Measurements from ENCODE around the gene RAB6B.

Gene RAB6B

DNA sequence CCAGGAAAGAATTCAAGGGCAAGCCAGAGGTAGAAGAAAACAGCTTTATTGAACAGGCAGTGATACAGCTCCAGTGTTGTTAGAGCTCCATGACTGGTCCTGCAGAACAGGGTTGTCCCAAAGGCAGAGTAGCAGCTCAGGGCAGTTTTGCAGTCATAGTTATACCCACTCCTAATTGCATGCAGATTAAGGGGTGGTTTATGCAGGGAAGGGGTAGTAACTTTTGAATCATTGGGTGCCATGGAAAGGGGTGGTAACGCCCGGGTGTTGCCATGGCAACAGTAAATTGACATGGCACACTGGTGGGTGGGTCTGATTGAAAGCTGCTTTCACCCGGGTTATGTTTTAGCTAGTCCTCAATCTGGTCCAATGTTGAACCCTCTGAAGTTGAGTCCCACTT lies 9.7 kb upstream of the RAB6B start:
- H3K9ac ChIP-seq (ENCODE audit: low read length) = no peak overlapping the region
- no peak overlapping the region for H2AFZ ChIP-seq (ENCODE audit: low read depth, low read length)
- H3K27me3 ChIP-seq (ENCODE audit: low read depth, low read length) = peaks cover 9% of the 10 kb centered on the region; the same call in 1 of the 2 replicates
- H3K36me3 ChIP-seq (replicated peaks; ENCODE audit: low read depth, low read length) = no peaks in the 10 kb centered on the region
- H3K4me2 ChIP-seq (ENCODE audit: low read length) = no peak overlapping the region
- TF ChIP-seq EZH2phosphoT487 (IDR thresholded peaks at IDR 0.05; ENCODE audit: low read depth) = no peak
- TF ChIP-seq, protein P1, sequence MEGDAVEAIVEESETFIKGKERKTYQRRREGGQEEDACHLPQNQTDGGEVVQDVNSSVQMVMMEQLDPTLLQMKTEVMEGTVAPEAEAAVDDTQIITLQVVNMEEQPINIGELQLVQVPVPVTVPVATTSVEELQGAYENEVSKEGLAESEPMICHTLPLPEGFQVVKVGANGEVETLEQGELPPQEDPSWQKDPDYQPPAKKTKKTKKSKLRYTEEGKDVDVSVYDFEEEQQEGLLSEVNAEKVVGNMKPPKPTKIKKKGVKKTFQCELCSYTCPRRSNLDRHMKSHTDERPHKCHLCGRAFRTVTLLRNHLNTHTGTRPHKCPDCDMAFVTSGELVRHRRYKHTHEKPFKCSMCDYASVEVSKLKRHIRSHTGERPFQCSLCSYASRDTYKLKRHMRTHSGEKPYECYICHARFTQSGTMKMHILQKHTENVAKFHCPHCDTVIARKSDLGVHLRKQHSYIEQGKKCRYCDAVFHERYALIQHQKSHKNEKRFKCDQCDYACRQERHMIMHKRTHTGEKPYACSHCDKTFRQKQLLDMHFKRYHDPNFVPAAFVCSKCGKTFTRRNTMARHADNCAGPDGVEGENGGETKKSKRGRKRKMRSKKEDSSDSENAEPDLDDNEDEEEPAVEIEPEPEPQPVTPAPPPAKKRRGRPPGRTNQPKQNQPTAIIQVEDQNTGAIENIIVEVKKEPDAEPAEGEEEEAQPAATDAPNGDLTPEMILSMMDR (IDR thresholded peaks at IDR 0.05; ENCODE audit: low read depth, low read length) = no peak
- no peak overlapping the region for H3K27ac ChIP-seq (ENCODE audit: low read length)
- no peak overlapping the region for H3K4me3 ChIP-seq (ENCODE audit: low read length)
- H3K79me2 ChIP-seq (ENCODE audit: low read length) = no peaks in the 10 kb centered on the region
- no peaks in the 10 kb centered on the region for H4K20me1 ChIP-seq (ENCODE audit: insufficient read depth, low read length)
- no peaks in the 10 kb centered on the region for H3K4me1 ChIP-seq (ENCODE audit: low read length)
- no peaks in the 10 kb centered on the region for H3K9me3 ChIP-seq (ENCODE audit: insufficient read depth, low read length)

DNA sequence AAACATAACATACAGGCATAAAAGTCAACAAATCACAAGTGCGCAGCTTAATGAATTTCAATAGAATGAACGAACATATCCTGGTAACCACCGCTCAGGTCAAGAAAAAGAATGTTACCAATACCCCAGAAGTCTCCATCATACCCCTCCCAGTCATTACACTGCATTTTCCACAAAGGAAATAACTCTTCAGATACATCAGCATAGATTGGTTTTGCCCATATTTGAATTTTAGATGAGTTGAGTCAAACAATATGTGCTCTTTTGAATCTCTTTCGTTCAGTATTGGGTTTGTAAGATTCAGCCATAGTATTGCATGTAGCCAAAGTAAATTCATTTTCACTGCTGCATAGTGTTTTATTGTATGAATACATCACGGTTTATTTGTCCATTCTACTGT lies 6.2 kb upstream of the RAB6B start:
- peaks cover 16% of the 10 kb centered on the region for H3K27me3 ChIP-seq (ENCODE audit: low read depth, low read length)
- H4K20me1 ChIP-seq (ENCODE audit: insufficient read depth, low read length) = no peaks in the 10 kb centered on the region
- no peaks in the 10 kb centered on the region for H3K9me3 ChIP-seq (ENCODE audit: insufficient read depth, low read length)
- H3K4me2 ChIP-seq (ENCODE audit: low read length) = no peak overlapping the region
- no peak overlapping the region for H3K27ac ChIP-seq (ENCODE audit: low read length)
- H3K4me3 ChIP-seq (ENCODE audit: low read length) = no peak overlapping the region
- H2AFZ ChIP-seq (ENCODE audit: low read depth, low read length) = no peak overlapping the region
- no peaks in the 10 kb centered on the region for H3K36me3 ChIP-seq (replicated peaks; ENCODE audit: low read depth, low read length)
- no peak overlapping the region for H3K9ac ChIP-seq (ENCODE audit: low read length)
- no peaks in the 10 kb centered on the region for H3K79me2 ChIP-seq (ENCODE audit: low read length)
- no peak for TF ChIP-seq EZH2phosphoT487 (IDR thresholded peaks at IDR 0.05; ENCODE audit: low read depth)
- TF ChIP-seq, protein P1 (IDR thresholded peaks at IDR 0.05; ENCODE audit: low read depth, low read length) = no peak
- no peaks in the 10 kb centered on the region for H3K4me1 ChIP-seq (ENCODE audit: low read length)

DNA sequence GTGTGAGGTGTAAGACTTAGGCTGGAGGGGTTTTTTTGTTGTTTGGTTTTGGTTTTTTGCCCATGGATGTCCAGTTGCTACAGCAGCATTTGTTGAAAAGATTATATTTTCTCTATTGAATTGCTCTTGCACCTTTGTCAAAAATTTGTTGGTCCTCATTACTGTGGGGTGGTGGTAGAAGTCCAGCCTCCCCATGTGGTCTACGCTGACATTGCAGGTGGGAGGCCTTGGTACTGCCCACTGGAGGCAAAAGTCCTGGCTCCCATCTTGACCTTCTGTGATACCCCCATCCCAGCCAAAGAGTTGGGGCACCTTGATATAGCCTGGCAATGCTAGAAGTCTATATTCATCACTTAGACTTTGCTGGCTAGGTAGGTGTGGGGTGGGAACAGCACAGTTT lies 5.4 kb upstream of the RAB6B start:
- H3K79me2 ChIP-seq (ENCODE audit: low read length) = no peaks in the 10 kb centered on the region
- H3K27me3 ChIP-seq (ENCODE audit: low read depth, low read length) = peaks cover 20% of the 10 kb centered on the region
- H3K4me1 ChIP-seq (ENCODE audit: low read length) = no peaks in the 10 kb centered on the region
- no peak overlapping the region for H3K4me3 ChIP-seq (ENCODE audit: low read length)
- no peak for TF ChIP-seq EZH2phosphoT487 (IDR thresholded peaks at IDR 0.05; ENCODE audit: low read depth)
- TF ChIP-seq, protein P1 (IDR thresholded peaks at IDR 0.05; ENCODE audit: low read depth, low read length) = peak; percentile 21; the same call in 1 of the 2 replicates
- no peak overlapping the region for H3K9ac ChIP-seq (ENCODE audit: low read length)
- H3K4me2 ChIP-seq (ENCODE audit: low read length) = no peak overlapping the region
- H3K36me3 ChIP-seq (replicated peaks; ENCODE audit: low read depth, low read length) = no peaks in the 10 kb centered on the region
- no peaks in the 10 kb centered on the region for H3K9me3 ChIP-seq (ENCODE audit: insufficient read depth, low read length)
- H2AFZ ChIP-seq (ENCODE audit: low read depth, low read length) = no peak overlapping the region
- H3K27ac ChIP-seq (ENCODE audit: low read length) = no peak overlapping the region
- H4K20me1 ChIP-seq (ENCODE audit: insufficient read depth, low read length) = no peaks in the 10 kb centered on the region

DNA sequence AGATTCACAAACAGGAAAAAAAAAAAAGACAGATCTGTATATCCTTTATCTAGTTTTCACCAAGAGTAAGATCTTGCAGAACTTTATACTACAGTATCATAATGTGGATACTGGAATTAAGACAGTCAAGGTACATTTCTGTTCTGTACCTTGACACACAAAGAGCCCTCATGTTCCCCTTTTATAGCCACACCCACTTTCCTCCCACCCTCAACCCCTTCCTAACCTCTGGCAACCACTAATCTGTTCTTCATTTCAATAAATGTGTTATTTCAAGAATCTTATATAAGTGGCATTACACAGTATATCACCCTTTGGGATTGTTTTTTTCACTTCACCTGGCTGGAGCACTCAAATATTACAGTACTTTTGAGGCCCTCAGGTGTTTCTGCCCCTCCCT lies 3.6 kb upstream of the RAB6B start:
- no peak overlapping the region for H2AFZ ChIP-seq (ENCODE audit: low read depth, low read length)
- H3K4me2 ChIP-seq (ENCODE audit: low read length) = no peak overlapping the region
- no peaks in the 10 kb centered on the region for H4K20me1 ChIP-seq (ENCODE audit: insufficient read depth, low read length)
- peaks cover 14% of the 10 kb centered on the region for H3K27me3 ChIP-seq (ENCODE audit: low read depth, low read length)
- no peak for TF ChIP-seq EZH2phosphoT487 (IDR thresholded peaks at IDR 0.05; ENCODE audit: low read depth)
- TF ChIP-seq, protein P1 (IDR thresholded peaks at IDR 0.05; ENCODE audit: low read depth, low read length) = no peak
- H3K79me2 ChIP-seq (ENCODE audit: low read length) = no peaks in the 10 kb centered on the region
- no peaks in the 10 kb centered on the region for H3K36me3 ChIP-seq (replicated peaks; ENCODE audit: low read depth, low read length)
- H3K4me1 ChIP-seq (ENCODE audit: low read length) = no peaks in the 10 kb centered on the region
- no peaks in the 10 kb centered on the region for H3K9me3 ChIP-seq (ENCODE audit: insufficient read depth, low read length)
- no peak overlapping the region for H3K27ac ChIP-seq (ENCODE audit: low read length)
- no peak overlapping the region for H3K9ac ChIP-seq (ENCODE audit: low read length)
- H3K4me3 ChIP-seq (ENCODE audit: low read length) = no peak overlapping the region

Measured in OCI-LY3 (cell line).